GM23248 (cell line): ENCODE measurements around the gene WRNIP1. TPM values are rescaled to one million over a fixed set of nuclear protein-coding genes. Genes with fewer than 3 reads are reported as not detected.

Experiments
- DNase-seq: peaks from one replicate; pipeline ENCODE4 v3.0.0-alpha.2; 2015
- H2AFZ ChIP-seq: fragments of 200-600 bp; sonication (generic); 2 replicates; pipeline ENCODE4 v1.6.1; 2016; ENCODE audit warnings: antibody characterized with exemption
- H3F3A ChIP-seq: fragments of 200-600 bp; sonication (generic); 2 replicates; pipeline ENCODE4 v1.6.1; 2016; ENCODE audit warnings: mild to moderate bottlenecking, antibody characterized with exemption, mixed run types; ENCODE audit not compliant: insufficient read depth
- H3K27ac ChIP-seq: fragments of 200-600 bp; sonication (generic); 2 replicates; pipeline ENCODE4 v1.5.1; 2016; ENCODE audit warnings: mild to moderate bottlenecking
- H3K27me3 ChIP-seq: fragments of 200-600 bp; sonication (generic); replicated peaks from 2 replicates; pipeline ENCODE4 v1.6.1; 2016; ENCODE audit warnings: mild to moderate bottlenecking; ENCODE audit not compliant: insufficient read depth
- H3K36me3 ChIP-seq: fragments of 200-600 bp; sonication (generic); 2 replicates; pipeline ENCODE4 v1.6.1; 2016; ENCODE audit warnings: low read depth, mild to moderate bottlenecking
- H3K4me1 ChIP-seq: fragments of 200-600 bp; sonication (generic); 2 replicates; pipeline ENCODE4 v1.6.1; 2016; ENCODE audit warnings: mild to moderate bottlenecking; ENCODE audit not compliant: insufficient read depth
- H3K4me2 ChIP-seq: fragments of 200-600 bp; sonication (generic); one replicate; pipeline ENCODE4 v1.6.1; 2016; ENCODE audit warnings: mild to moderate bottlenecking; ENCODE audit not compliant: unreplicated experiment
- H3K4me3 ChIP-seq: fragments of 200-600 bp; sonication (generic); 2 replicates; pipeline ENCODE4 v1.5.1; 2016; ENCODE audit warnings: mild to moderate bottlenecking
- H3K79me2 ChIP-seq: fragments of 200-600 bp; sonication (generic); 2 replicates; pipeline ENCODE4 v1.6.1; 2016; ENCODE audit warnings: mild to moderate bottlenecking; ENCODE audit not compliant: insufficient read depth
- H3K9ac ChIP-seq: fragments of 200-600 bp; sonication (generic); 2 replicates; pipeline ENCODE4 v1.6.1; 2016; ENCODE audit warnings: mild to moderate bottlenecking
- H3K9me2 ChIP-seq: fragments of 200-600 bp; sonication (generic); 2 replicates; pipeline ENCODE4 v1.6.1; 2016; ENCODE audit warnings: mixed run types, mild to moderate bottlenecking, moderate library complexity; ENCODE audit not compliant: insufficient read depth
- H3K9me3 ChIP-seq: fragments of 200-600 bp; sonication (generic); one replicate; pipeline ENCODE4 v1.6.1; 2017; ENCODE audit warnings: low read depth
- H4K20me1 ChIP-seq: fragments of 200-600 bp; sonication (generic); 2 replicates; pipeline ENCODE4 v1.6.0; 2016; ENCODE audit not compliant: insufficient read depth
- EZH2 ChIP-seq: fragments of 200-600 bp; sonication (generic); IDR thresholded peaks from 2 replicates; pipeline ENCODE4 v1.6.1; 2018; ENCODE audit warnings: antibody characterized with exemption, mild to moderate bottlenecking; ENCODE audit not compliant: insufficient read depth, poor library complexity, severe bottlenecking
- EZH2phosphoT487 ChIP-seq: fragments of 200-600 bp; sonication (generic); IDR thresholded peaks from 2 replicates; pipeline ENCODE4 v1.6.1; 2018; ENCODE audit warnings: antibody characterized with exemption, moderate library complexity, mild to moderate bottlenecking, low read depth; ENCODE audit not compliant: insufficient read depth
- WGBS, 2 experiments: methylation state at CpG; one replicate each; pipeline ENCODE4 v1.1.6; 2015 to 2017; ENCODE audit warnings: low lambda C conversion rate in 2 of 2, low coverage in 1 of 2; ENCODE audit errors: missing lambda C conversion rate in 2 of 2; 5-methylcytosine and 5-hydroxymethylcytosine counted together
- in situ Hi-C: fragments of 300-500 bp; cut with MboI; formaldehyde crosslinking; loops from 2 replicates; pipeline ENCODE4 v1.15.0; 2020
- polyA plus RNA-seq: library from polyadenylated mRNA; unstranded; fragments of >200 nt; fragmentation: Nextera tagmentation; extraction: Ambion mirVana; gene quantifications from 2 replicates; pipeline ENCODE4 v1.2.1, GENCODE V29; 2016
- total RNA-seq: library from RNA; depleted of rRNA; stranded (reverse); fragments of >200 nt; shearing (Covaris generic); gene quantifications from 2 replicates; pipeline ENCODE4 v1.2.3, GENCODE V29; 2014

Gene WRNIP1
- total and polyA plus RNA-seq, 2 experiments from 2014 or later: 17.0 to 63.1 TPM

GRCh38 chr6:2806644-2807043 lies 41.5 kb downstream of the WRNIP1 start:
- Histone ChIP-seq H3K27me3 (no peaks in the 10 kb centered on the region), H3K36me3 (no peaks in the 10 kb centered on the region), H3K9me3 (no peaks in the 10 kb centered on the region), H4K20me1 (no peaks in the 10 kb centered on the region), H3F3A (no peaks in the 10 kb centered on the region), H3K4me2 (no peak overlapping the region), H2AFZ (no peak overlapping the region), H3K4me1 (no peaks in the 10 kb centered on the region), H3K9me2 (no peaks in the 10 kb centered on the region), H3K4me3 (no peak overlapping the region), H3K9ac (no peak overlapping the region), H3K27ac (no peak overlapping the region), H3K79me2 (no peaks in the 10 kb centered on the region)
- TF ChIP-seq EZH2 (no peak), EZH2phosphoT487 (no peak)
- 83 to 87% methylated on average over 3 of the region's 3 CpGs for WGBS, 2 experiments
- no peak for DNase-seq
- in situ Hi-C loops: no loop called here

GRCh38 chr6:2807342-2808090 lies 42.3 kb downstream of the WRNIP1 start:
- Histone ChIP-seq H3K79me2 (no peaks in the 10 kb centered on the region), H3K36me3 (no peaks in the 10 kb centered on the region), H3K9me2 (no peaks in the 10 kb centered on the region), H3K4me3 (no peak overlapping the region), H3K27ac (no peak overlapping the region), H3K27me3 (no peaks in the 10 kb centered on the region), H3K9me3 (no peaks in the 10 kb centered on the region), H3K4me1 (no peaks in the 10 kb centered on the region), H2AFZ (no peak overlapping the region), H3F3A (no peaks in the 10 kb centered on the region), H4K20me1 (no peaks in the 10 kb centered on the region), H3K9ac (no peak overlapping the region), H3K4me2 (no peak overlapping the region)
- no peak for TF ChIP-seq EZH2phosphoT487
- no peak for TF ChIP-seq EZH2
- no peak for DNase-seq
- 55 to 59% methylated on average over 9 of the region's 9 CpGs for WGBS, 2 experiments
- in situ Hi-C loops: no loop called here

- Histone ChIP-seq H3K4me3 (no peak overlapping the region), H3K27ac (no peak overlapping the region), H3K4me2 (no peak overlapping the region), H3K36me3 (no peaks in the 10 kb centered on the region), H3K4me1 (no peaks in the 10 kb centered on the region), H3K27me3 (no peaks in the 10 kb centered on the region), H3K9me2 (no peaks in the 10 kb centered on the region), H2AFZ (no peak overlapping the region), H4K20me1 (no peaks in the 10 kb centered on the region), H3F3A (no peaks in the 10 kb centered on the region), H3K79me2 (no peaks in the 10 kb centered on the region), H3K9me3 (no peaks in the 10 kb centered on the region), H3K9ac (no peak overlapping the region)
- 89 to 92% methylated on average over 2 of the region's 2 CpGs for WGBS, 2 experiments
- DNase-seq: no peak
- TF ChIP-seq EZH2phosphoT487 (no peak), EZH2 (no peak)
- in situ Hi-C loops: no loop called here
These were observed 43.8 kb downstream of the WRNIP1 start for GRCh38 chr6:2809015-2809414.

- Histone ChIP-seq H4K20me1 (no peaks in the 10 kb centered on the region), H2AFZ (no peak overlapping the region), H3K36me3 (no peaks in the 10 kb centered on the region), H3F3A (no peaks in the 10 kb centered on the region), H3K4me3 (no peak overlapping the region), H3K9me2 (no peaks in the 10 kb centered on the region), H3K9ac (no peak overlapping the region), H3K4me1 (no peaks in the 10 kb centered on the region), H3K27ac (no peak overlapping the region), H3K9me3 (no peaks in the 10 kb centered on the region), H3K79me2 (no peaks in the 10 kb centered on the region), H3K4me2 (no peak overlapping the region), H3K27me3 (no peaks in the 10 kb centered on the region)
- in situ Hi-C loops: no loop called here
- no peak for TF ChIP-seq EZH2
- no peak for TF ChIP-seq EZH2phosphoT487
- 87 to 88% methylated on average over 9 of the region's 9 CpGs for WGBS, 2 experiments
- peak; percentile 24 for DNase-seq
These were observed 45.0 kb downstream of the WRNIP1 start for GRCh38 chr6:2810092-2810671.
